HG03135 (cell line): ENCODE results near the gene MTFR1L.

Experiments used
- ATAC-seq: cut with Tn5 transposase; IDR thresholded peaks from one replicate; pipeline ENCODE4 v1.9.1; 2021; ENCODE audit warnings: mild to moderate bottlenecking, moderate library complexity; ENCODE audit not compliant: unreplicated experiment

The MTFR1L gene

DNA sequence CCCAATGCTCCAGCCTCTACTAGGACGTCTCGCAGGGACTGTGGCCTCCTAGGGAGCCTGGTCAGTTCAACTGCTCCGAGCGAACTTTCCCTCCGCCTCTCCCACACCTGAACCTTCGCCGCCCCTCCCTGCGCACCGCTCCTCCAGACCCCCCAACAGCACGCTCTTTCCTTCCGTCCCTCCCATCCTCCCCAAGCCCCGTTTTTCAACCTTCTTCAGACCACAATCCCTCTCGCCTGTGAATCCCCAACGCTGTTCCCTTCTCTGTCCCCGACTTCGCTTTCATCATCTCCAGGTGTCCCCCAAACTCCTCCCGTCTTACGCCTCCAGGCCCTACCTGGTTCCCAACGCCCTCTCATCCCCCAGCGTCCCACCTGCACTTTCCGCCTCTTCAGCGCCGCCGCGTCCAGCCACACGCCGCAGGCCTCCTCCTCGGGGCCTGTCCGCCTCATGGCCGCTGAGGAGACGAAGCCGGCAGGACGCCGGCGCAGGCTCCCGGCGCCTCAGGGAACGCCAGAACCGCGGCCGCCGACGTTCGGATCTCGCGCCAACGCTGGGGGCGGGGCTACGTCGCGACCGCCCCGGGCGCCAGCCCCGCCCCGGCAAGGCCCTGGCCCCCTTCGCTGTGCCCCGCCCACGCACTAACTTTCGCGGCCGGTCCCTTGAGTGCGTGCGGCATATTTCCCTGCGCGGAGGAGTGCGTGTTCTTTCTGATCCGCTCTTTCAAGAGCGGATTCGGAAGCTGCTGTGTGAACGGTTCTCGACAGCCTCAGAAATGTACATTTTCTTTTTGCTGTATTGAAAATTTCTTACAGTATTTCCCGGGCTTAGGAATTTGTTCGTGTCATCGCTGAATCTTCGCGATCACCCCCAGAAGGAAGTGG, 39.4 kb downstream of the MTFR1L start, which contains the start of gene AUNIP:
TSS of gene AUNIP (minus strand) at position 552 of the 884 bp plus-strand sequence. CDS start at position 452, 100 bp downstream.
- ATAC-seq = peak; percentile 78

- no peak for ATAC-seq
These were observed 41.8 kb downstream of the MTFR1L start for GRCh38 chr1:25861316-25862286.

DNA sequence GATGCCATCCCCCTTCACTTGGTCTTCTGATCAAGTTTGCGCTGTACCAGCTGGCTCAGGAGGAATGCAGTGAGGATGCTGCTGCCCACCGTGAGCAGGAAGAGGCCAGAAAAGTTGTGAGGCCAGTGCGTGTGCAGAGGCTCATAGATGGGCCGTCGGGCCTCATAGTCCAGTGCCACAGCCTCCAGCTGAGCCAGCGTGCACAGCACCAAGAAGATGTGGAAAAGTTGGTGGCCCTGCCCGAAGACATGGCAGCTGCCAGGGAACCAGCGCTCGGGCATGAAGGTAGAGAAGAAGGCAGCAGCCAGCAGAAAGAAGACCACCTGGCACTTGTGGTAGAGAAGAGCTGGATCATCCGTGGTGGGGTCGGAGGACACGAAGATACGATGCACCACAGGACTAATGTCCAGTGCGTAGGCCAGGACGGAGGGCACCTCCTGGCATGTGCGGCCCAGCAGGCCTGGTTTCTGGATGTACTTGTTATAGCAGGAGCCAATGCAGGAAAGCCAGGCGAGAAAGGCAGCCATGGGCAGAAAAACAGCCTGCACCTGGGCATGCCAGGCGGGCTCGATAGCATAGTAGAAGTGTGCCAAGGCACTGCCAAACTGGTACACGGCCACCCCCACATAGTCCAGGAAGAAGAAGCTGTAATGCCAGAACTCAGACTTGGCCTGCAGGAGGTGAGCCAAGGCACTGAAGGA, 43.2 kb downstream of the MTFR1L start:
- no peak for ATAC-seq

GRCh38 chr1:25863486-25864262, 43.9 kb downstream of the MTFR1L start:
- no peak for ATAC-seq

DNA sequence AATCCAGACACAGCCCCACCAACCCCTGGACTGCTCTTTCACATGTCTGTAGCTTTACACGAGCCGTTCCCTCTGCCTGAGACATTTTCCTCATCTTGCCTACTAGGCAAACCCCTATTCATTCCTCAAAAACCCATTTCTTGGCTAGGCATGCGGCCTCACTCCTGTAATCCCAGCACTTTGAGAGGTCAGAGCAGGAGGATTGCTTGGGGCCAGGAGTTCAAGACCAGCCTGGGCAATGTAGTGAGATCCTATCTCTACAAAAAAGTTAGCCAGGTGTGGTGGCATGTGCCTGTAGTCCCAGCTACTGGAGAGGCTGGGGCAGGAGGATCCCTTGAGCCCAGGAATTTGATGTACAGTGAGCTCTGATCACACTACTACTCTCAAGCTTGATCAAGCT, 44.7 kb downstream of the MTFR1L start:
- ATAC-seq = no peak

- no peak for ATAC-seq
These were observed 46.5 kb downstream of the MTFR1L start for GRCh38 chr1:25866288-25866687.

- no peak for ATAC-seq
These were observed 47.6 kb downstream of the MTFR1L start for GRCh38 chr1:25867210-25867991.

- no peak for ATAC-seq
These were observed 50.3 kb downstream of the MTFR1L start for GRCh38 chr1:25869909-25870606.

GRCh38 chr1:25870614-25871013, 50.9 kb downstream of the MTFR1L start:
- ATAC-seq = no peak

DNA sequence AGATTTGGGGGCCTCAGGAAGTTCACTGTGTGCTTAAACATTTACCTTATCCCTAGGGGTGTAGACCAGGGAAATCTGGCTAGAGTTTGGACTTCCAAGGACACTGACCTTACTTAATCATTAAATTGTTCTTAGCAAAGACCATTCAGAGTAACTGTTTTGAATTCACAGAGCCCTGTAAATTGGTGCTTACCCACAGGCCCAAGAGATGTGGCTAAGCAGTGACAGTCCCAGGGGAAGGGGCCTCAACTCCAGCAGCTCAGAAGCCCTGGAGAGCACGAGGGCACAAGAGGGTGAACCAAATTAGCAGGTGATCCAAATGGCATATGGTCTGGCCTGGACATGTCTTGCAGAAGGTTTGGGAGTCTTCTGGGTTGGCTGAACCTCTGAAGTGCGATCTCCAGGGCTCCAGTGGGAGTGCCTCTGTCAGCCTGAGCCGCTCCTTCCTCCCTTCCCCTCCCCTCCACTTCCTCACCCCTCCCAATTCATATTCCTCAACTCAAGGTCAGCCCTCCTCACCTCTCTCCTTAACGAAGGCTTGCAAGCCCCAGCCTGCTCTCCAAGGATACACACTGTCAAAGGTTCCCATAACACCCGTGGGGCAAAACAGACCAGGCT, 51.4 kb downstream of the MTFR1L start:
- ATAC-seq = no peak

- ATAC-seq = no peak
These were observed 52.1 kb downstream of the MTFR1L start for GRCh38 chr1:25871704-25872494.

DNA sequence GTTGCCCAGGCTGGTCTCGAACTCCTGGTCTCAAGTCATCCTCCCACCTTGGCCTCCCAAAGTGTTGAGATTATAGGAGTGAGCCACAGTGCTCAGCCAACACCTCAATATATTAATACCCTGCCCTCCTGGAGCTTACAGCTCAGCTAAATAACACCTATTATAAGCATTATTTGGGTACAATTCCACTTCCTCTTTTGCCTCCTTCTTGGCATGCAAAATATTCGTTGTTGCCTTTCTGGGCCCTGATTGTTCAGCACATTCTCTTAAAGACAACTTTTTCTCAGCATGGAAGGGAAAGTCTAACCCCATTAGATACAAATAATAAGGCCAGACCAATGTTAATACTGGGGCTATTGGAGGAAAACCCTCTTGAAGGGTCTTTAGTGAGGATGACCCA, 53.0 kb downstream of the MTFR1L start:
- ATAC-seq = no peak

DNA sequence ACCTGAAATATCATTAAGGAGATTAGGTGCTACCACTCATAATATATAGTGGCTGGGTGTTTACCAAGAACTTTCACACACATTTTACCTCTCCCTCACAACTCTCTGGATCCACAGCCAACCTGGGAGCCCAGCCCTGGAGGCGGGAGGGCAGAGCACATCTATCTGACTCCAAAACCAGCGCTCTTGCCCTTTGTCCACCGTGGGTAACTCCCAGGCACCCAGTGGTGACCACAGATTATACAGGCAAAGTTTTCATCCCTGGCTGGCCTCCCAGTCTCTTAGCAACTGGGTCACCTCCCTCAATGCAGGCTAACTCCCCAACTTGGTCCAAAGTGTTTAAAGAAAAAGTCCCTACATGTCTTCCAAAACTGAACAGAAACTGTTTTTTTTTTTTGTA, 53.4 kb downstream of the MTFR1L start:
- no peak for ATAC-seq

DNA sequence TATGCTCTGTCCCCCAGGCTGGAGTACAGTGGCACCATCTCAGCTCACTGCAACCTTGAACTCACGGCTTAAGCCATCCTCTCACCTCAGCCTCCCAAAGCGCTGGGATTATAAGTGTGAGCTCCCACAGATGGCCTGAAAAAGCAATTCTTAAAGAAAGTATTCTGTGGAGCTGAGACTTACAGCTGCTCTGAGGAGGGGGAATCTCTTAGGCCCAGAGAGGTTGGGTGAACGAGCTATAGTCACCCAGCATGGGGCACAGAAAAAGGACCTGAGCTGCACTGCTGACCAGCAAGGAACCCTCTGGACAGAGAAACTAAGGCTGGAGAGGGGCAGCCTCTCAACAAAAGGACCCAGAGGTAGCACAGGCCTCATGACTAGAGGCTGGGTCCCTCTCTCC, 54.5 kb downstream of the MTFR1L start:
- no peak for ATAC-seq

DNA sequence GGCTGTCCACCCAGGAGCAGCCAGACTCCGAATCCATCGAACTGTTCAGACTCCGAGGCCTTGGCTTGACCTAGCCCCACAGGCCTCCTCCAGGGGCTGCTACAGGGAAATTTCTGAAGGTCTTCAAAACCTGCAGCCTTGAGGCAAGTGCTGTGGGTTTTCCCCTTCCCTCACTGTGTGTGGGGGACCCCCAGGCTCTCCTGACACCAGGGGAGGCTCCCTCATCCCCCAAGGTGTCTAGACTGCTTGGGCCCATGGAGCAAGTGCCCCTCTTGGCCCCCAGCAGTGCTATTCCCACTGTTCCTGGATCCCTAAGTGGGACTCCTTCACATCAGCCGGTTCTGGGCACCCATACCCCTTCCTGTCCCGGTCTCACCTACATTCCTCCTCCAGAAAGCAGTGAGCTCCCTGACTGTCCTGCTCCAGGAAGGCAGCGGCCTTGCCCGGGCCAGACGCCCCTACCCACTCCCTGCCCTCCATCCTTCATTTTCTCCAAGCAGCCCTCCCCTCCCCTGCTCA, 54.9 kb downstream of the MTFR1L start:
- no peak for ATAC-seq

GRCh38 chr1:25875154-25875855, 55.6 kb downstream of the MTFR1L start, which contains the start of gene PAQR7:
PAQR7 (minus strand) TSS chr1:25875708; CDS start chr1:25863839, 11,869 bp downstream.
- no peak for ATAC-seq
